ENCODE measurements around the gene RPS29.
A peak's percentile ranks its signal among the peaks of the same experiment; 100 is the strongest.
"Not testable (repeated sequence)": the region's sequence is repeated elsewhere in the genome, so short reads cannot be mapped to it uniquely, and the experiment has no call there.

RPS29 gene

GRCh38 chr14:49598485-49599300, 12.5 kb upstream of the RPS29 start, which contains the start of gene LRR1:
TSS of gene LRR1 (plus strand) at chr14:49598940. CDS start at chr14:49599021, 81 bp downstream.
- peak in 57 of 58 donors; percentile 35 to 83 (median 69) for DNase-seq

GRCh38 chr14:49598189-49598484, 12.0 kb upstream of the RPS29 start:
- peak in 2 of 58 donors; percentile 24 to 43 for DNase-seq

GRCh38 chr14:49594347-49595091, 8.3 kb upstream of the RPS29 start:
- DNase-seq, result peak in 4 of 58 donors; percentile 6 to 60 (median 10)

GRCh38 chr14:49593016-49593415, 6.8 kb upstream of the RPS29 start:
- no peak for DNase-seq

GRCh38 chr14:49589387-49589786, 3.2 kb upstream of the RPS29 start:
- DNase-seq, result no peak

- peak in 7 of 58 donors; percentile 13 to 100 (median 48) for DNase-seq
Observed at GRCh38 chr14:49586673-49587460, 687 bp upstream of the RPS29 start.

GRCh38 chr14:49584981-49585640, 1.1 kb downstream of the RPS29 start:
- not testable (repeated sequence) for DNase-seq

GRCh38 chr14:49584058-49584457, 2.1 kb downstream of the RPS29 start:
- no peak for DNase-seq

- DNase-seq, result no peak
Observed at GRCh38 chr14:49583629-49584028, 2.6 kb downstream of the RPS29 start.

GRCh38 chr14:49582113-49582977, 3.8 kb downstream of the RPS29 start:
- no peak for DNase-seq

GRCh38 chr14:49581209-49582112, 4.7 kb downstream of the RPS29 start:
- no peak for DNase-seq

GRCh38 chr14:49579841-49580240, 6.3 kb downstream of the RPS29 start:
- no peak for DNase-seq

- DNase-seq, result no peak
Observed at GRCh38 chr14:49578141-49578540, 8.0 kb downstream of the RPS29 start.

GRCh38 chr14:49574038-49574437, 12.1 kb downstream of the RPS29 start:
- no peak for DNase-seq

GRCh38 chr14:49569281-49569680, 16.9 kb downstream of the RPS29 start:
- no peak for DNase-seq

- DNase-seq, result no peak
Observed at GRCh38 chr14:49566714-49567113, 19.5 kb downstream of the RPS29 start.

- DNase-seq, result no peak
Observed at GRCh38 chr14:49559979-49560768, 26.0 kb downstream of the RPS29 start.

- DNase-seq, result no peak
Observed at GRCh38 chr14:49553892-49554291, 32.3 kb downstream of the RPS29 start.

Measured in anterior cingulate cortex (tissue), 58 donors.